T-helper 2 cell treated with Interferon-gamma antibody and Interleukin-4, amounts not matched to agents 5 μg/mL and 100 μg/mL, for 36 hours (primary cell): ENCODE results near the gene HPGD.
A peak's percentile ranks its signal among the peaks of the same experiment; 100 is the strongest.

Experiments
- DNase-seq: peaks from one replicate; pipeline ENCODE4 v3.0.0; 2021; ENCODE audit warnings: low spot score
- H3K27ac Mint-ChIP-seq: one replicate; pipeline ENCODE4 v1.8.0; 2021; ENCODE audit warnings: mild to moderate bottlenecking, mixed read lengths
- H3K27me3 Mint-ChIP-seq: one replicate; pipeline ENCODE4 v1.8.0; 2021; ENCODE audit warnings: low read depth, mixed read lengths
- H3K36me3 Mint-ChIP-seq: one replicate; pipeline ENCODE4 v1.8.0; 2021; ENCODE audit warnings: low read depth, mixed read lengths
- H3K4me1 Mint-ChIP-seq: one replicate; pipeline ENCODE4 v1.8.0; 2021; ENCODE audit warnings: low read depth, mixed read lengths
- H3K4me3 Mint-ChIP-seq: one replicate; pipeline ENCODE4 v1.8.0; 2022; ENCODE audit warnings: mild to moderate bottlenecking, moderate library complexity, mixed read lengths
- H3K9me3 Mint-ChIP-seq: one replicate; pipeline ENCODE4 v1.8.0; 2021; ENCODE audit warnings: mixed read lengths

Gene HPGD

GRCh38 chr4:174539571-174539970, 17.3 kb upstream of the HPGD start:
- no peak for DNase-seq
- H3K27ac Mint-ChIP-seq, result no peak overlapping the region
- no peaks in the 10 kb centered on the region for H3K9me3 Mint-ChIP-seq
- peaks cover 5% of the 10 kb centered on the region for H3K27me3 Mint-ChIP-seq
- peaks cover 7% of the 10 kb centered on the region for H3K4me1 Mint-ChIP-seq
- H3K36me3 Mint-ChIP-seq, result no peaks in the 10 kb centered on the region
- H3K4me3 Mint-ChIP-seq, result no peak overlapping the region

- H3K27me3 Mint-ChIP-seq, result peaks cover 8% of the 10 kb centered on the region
- H3K9me3 Mint-ChIP-seq, result no peaks in the 10 kb centered on the region
- no peak overlapping the region for H3K4me3 Mint-ChIP-seq
- no peaks in the 10 kb centered on the region for H3K36me3 Mint-ChIP-seq
- DNase-seq, result no peak
- H3K4me1 Mint-ChIP-seq, result peaks cover 7% of the 10 kb centered on the region
- no peak overlapping the region for H3K27ac Mint-ChIP-seq
These were observed 16.6 kb upstream of the HPGD start for GRCh38 chr4:174538876-174539250.

- H3K9me3 Mint-ChIP-seq, result no peaks in the 10 kb centered on the region
- peaks cover 7% of the 10 kb centered on the region for H3K4me1 Mint-ChIP-seq
- DNase-seq, result peak; percentile 5
- peak overlapping the region; percentile 18 for H3K27ac Mint-ChIP-seq
- no peaks in the 10 kb centered on the region for H3K36me3 Mint-ChIP-seq
- no peak overlapping the region for H3K4me3 Mint-ChIP-seq
- peaks cover 8% of the 10 kb centered on the region for H3K27me3 Mint-ChIP-seq
These were observed 16.0 kb upstream of the HPGD start for GRCh38 chr4:174538123-174538875.

- Mint-ChIP-seq H3K27me3 (peaks cover 6% of the 10 kb centered on the region), H3K27ac (no peak overlapping the region), H3K9me3 (no peaks in the 10 kb centered on the region), H3K4me1 (peaks cover 7% of the 10 kb centered on the region), H3K36me3 (no peaks in the 10 kb centered on the region), H3K4me3 (no peak overlapping the region)
- no peak for DNase-seq
These were observed 15.3 kb upstream of the HPGD start for GRCh38 chr4:174537634-174538033.

GRCh38 chr4:174534461-174534860, 12.2 kb upstream of the HPGD start:
- no peaks in the 10 kb centered on the region for H3K9me3 Mint-ChIP-seq
- H3K4me3 Mint-ChIP-seq, result no peak overlapping the region
- H3K4me1 Mint-ChIP-seq, result peaks cover 7% of the 10 kb centered on the region
- no peak for DNase-seq
- H3K27me3 Mint-ChIP-seq, result peaks cover 11% of the 10 kb centered on the region
- no peaks in the 10 kb centered on the region for H3K36me3 Mint-ChIP-seq
- no peak overlapping the region for H3K27ac Mint-ChIP-seq

- peaks cover 11% of the 10 kb centered on the region for H3K27me3 Mint-ChIP-seq
- no peak overlapping the region for H3K4me3 Mint-ChIP-seq
- no peak overlapping the region for H3K27ac Mint-ChIP-seq
- no peaks in the 10 kb centered on the region for H3K9me3 Mint-ChIP-seq
- no peaks in the 10 kb centered on the region for H3K36me3 Mint-ChIP-seq
- no peaks in the 10 kb centered on the region for H3K4me1 Mint-ChIP-seq
- no peak for DNase-seq
These were observed 10.2 kb upstream of the HPGD start for GRCh38 chr4:174532445-174532844.

GRCh38 chr4:174531486-174531885, 9.2 kb upstream of the HPGD start:
- H3K27me3 Mint-ChIP-seq, result peaks cover 11% of the 10 kb centered on the region
- H3K4me1 Mint-ChIP-seq, result no peaks in the 10 kb centered on the region
- no peak for DNase-seq
- no peak overlapping the region for H3K4me3 Mint-ChIP-seq
- H3K36me3 Mint-ChIP-seq, result no peaks in the 10 kb centered on the region
- H3K9me3 Mint-ChIP-seq, result no peaks in the 10 kb centered on the region
- H3K27ac Mint-ChIP-seq, result no peak overlapping the region

GRCh38 chr4:174528226-174528625, 5.9 kb upstream of the HPGD start:
- H3K27ac Mint-ChIP-seq, result no peak overlapping the region
- no peaks in the 10 kb centered on the region for H3K36me3 Mint-ChIP-seq
- no peaks in the 10 kb centered on the region for H3K9me3 Mint-ChIP-seq
- peaks cover 32% of the 10 kb centered on the region for H3K27me3 Mint-ChIP-seq
- no peaks in the 10 kb centered on the region for H3K4me1 Mint-ChIP-seq
- DNase-seq, result no peak
- H3K4me3 Mint-ChIP-seq, result no peak overlapping the region

- H3K9me3 Mint-ChIP-seq, result no peaks in the 10 kb centered on the region
- H3K4me1 Mint-ChIP-seq, result peaks cover 7% of the 10 kb centered on the region
- no peak for DNase-seq
- H3K36me3 Mint-ChIP-seq, result no peaks in the 10 kb centered on the region
- no peak overlapping the region for H3K4me3 Mint-ChIP-seq
- peaks cover 40% of the 10 kb centered on the region for H3K27me3 Mint-ChIP-seq
- H3K27ac Mint-ChIP-seq, result no peak overlapping the region
These were observed 4.4 kb upstream of the HPGD start for GRCh38 chr4:174526731-174527130.

GRCh38 chr4:174524242-174524641, 2.0 kb upstream of the HPGD start:
- Mint-ChIP-seq H3K4me3 (no peak overlapping the region), H3K27ac (no peak overlapping the region), H3K4me1 (peaks cover 10% of the 10 kb centered on the region), H3K36me3 (no peaks in the 10 kb centered on the region), H3K9me3 (no peaks in the 10 kb centered on the region), H3K27me3 (peaks cover 48% of the 10 kb centered on the region)
- no peak for DNase-seq

- DNase-seq, result no peak
These were observed 871 bp upstream of the HPGD start for GRCh38 chr4:174523025-174523693.

GRCh38 chr4:174521800-174522182, 497 bp downstream of the HPGD start:
- Mint-ChIP-seq H3K9me3 (no peaks in the 10 kb centered on the region), H3K4me3 (peak overlapping the region; percentile 73), H3K4me1 (peaks cover 10% of the 10 kb centered on the region), H3K27ac (peak overlapping the region; percentile 27), H3K27me3 (peaks cover 51% of the 10 kb centered on the region), H3K36me3 (no peaks in the 10 kb centered on the region)
- no peak for DNase-seq

More at GRCh38 chr4:174523025-174523693, 871 bp upstream of the HPGD start:
- Mint-ChIP-seq H3K4me1 (peaks cover 10% of the 10 kb centered on the region), H3K4me3 (peak overlapping the region; percentile 77), H3K36me3 (no peaks in the 10 kb centered on the region), H3K9me3 (no peaks in the 10 kb centered on the region), H3K27me3 (peaks cover 51% of the 10 kb centered on the region), H3K27ac (no peak overlapping the region)

GRCh38 chr4:174520660-174521059, 1.6 kb downstream of the HPGD start:
- no peak overlapping the region for H3K27ac Mint-ChIP-seq

GRCh38 chr4:174517502-174518445, 4.5 kb downstream of the HPGD start:
- no peaks in the 10 kb centered on the region for H3K36me3 Mint-ChIP-seq
- H3K27me3 Mint-ChIP-seq, result peaks cover 31% of the 10 kb centered on the region
- DNase-seq, result no peak
- no peaks in the 10 kb centered on the region for H3K9me3 Mint-ChIP-seq
- H3K4me1 Mint-ChIP-seq, result peaks cover 9% of the 10 kb centered on the region
- no peak overlapping the region for H3K4me3 Mint-ChIP-seq
- no peak overlapping the region for H3K27ac Mint-ChIP-seq

More at GRCh38 chr4:174520660-174521059, 1.6 kb downstream of the HPGD start:
- H3K36me3 Mint-ChIP-seq, result no peaks in the 10 kb centered on the region
- peaks cover 10% of the 10 kb centered on the region for H3K4me1 Mint-ChIP-seq
- no peak for DNase-seq
- peaks cover 51% of the 10 kb centered on the region for H3K27me3 Mint-ChIP-seq
- no peak overlapping the region for H3K4me3 Mint-ChIP-seq
- no peaks in the 10 kb centered on the region for H3K9me3 Mint-ChIP-seq
